ENCODE measurements around the gene EGR2.

The EGR2 gene

GRCh38 chr10:62817766-62818425 lies 1.7 kb upstream of the EGR2 start:
- DNase-seq = peak; percentile 71

GRCh38 chr10:62817121-62817765 lies 1.1 kb upstream of the EGR2 start:
- peak; percentile 24 for DNase-seq

GRCh38 chr10:62816076-62816330 lies 163 bp downstream of the EGR2 start:
- no peak for DNase-seq

GRCh38 chr10:62815381-62816075 lies 638 bp downstream of the EGR2 start:
- no peak for DNase-seq

- no peak for DNase-seq
Observed at GRCh38 chr10:62814756-62815380, 1.3 kb downstream of the EGR2 start.

- DNase-seq = no peak
Observed at GRCh38 chr10:62813981-62814380, 2.2 kb downstream of the EGR2 start.

GRCh38 chr10:62813453-62813852 lies 2.7 kb downstream of the EGR2 start:
- no peak for DNase-seq

- no peak for DNase-seq
Observed at GRCh38 chr10:62812672-62813439, 3.3 kb downstream of the EGR2 start.

- peak; percentile 50 for DNase-seq
Observed at GRCh38 chr10:62811159-62811875, 4.8 kb downstream of the EGR2 start.

- no peak for DNase-seq
Observed at GRCh38 chr10:62810156-62810902, 5.8 kb downstream of the EGR2 start.

- no peak for DNase-seq
Observed at GRCh38 chr10:62806251-62806650, 9.9 kb downstream of the EGR2 start.

GRCh38 chr10:62805231-62806099 lies 10.7 kb downstream of the EGR2 start:
- DNase-seq = no peak

GRCh38 chr10:62804356-62805230 lies 11.6 kb downstream of the EGR2 start, which contains the start of gene ADO:
Gene ADO (plus strand): TSS chr10:62804720. CDS start chr10:62805060, 340 bp downstream.
- DNase-seq = peak; percentile 81

- DNase-seq = no peak
Observed at GRCh38 chr10:62803724-62804355, 12.3 kb downstream of the EGR2 start.

GRCh38 chr10:62801871-62802270 lies 14.3 kb downstream of the EGR2 start:
- DNase-seq = no peak

GRCh38 chr10:62796896-62797295 lies 19.3 kb downstream of the EGR2 start:
- DNase-seq = no peak

GRCh38 chr10:62795762-62796161 lies 20.4 kb downstream of the EGR2 start:
- no peak for DNase-seq

GRCh38 chr10:62795100-62795499 lies 21.1 kb downstream of the EGR2 start:
- DNase-seq = no peak

- no peak for DNase-seq
Observed at GRCh38 chr10:62794306-62794705, 21.9 kb downstream of the EGR2 start.

Data from CD4-positive, alpha-beta T cell treated with Interleukin-10 for 1 hour (primary cell).